GM12878 (cell line): ENCODE results near the gene CNTN4. TPM values are rescaled to one million over a fixed set of nuclear protein-coding genes. Genes with fewer than 3 reads are reported as not detected.

Source experiments
- BCL11A ChIP-seq: IDR thresholded peaks from 2 replicates; pipeline ENCODE4 v1.6.1; 2011; ENCODE audit warnings: low read depth, low read length
- BCL3 ChIP-seq: IDR thresholded peaks from 2 replicates; pipeline ENCODE4 v1.6.1; 2011; ENCODE audit warnings: borderline replicate concordance, low read depth, mild to moderate bottlenecking, moderate library complexity, low read length; ENCODE audit not compliant: insufficient read depth, poor library complexity, severe bottlenecking
- BRCA1 ChIP-seq: IDR thresholded peaks from 2 replicates; pipeline ENCODE4 v1.6.1; 2011; ENCODE audit warnings: low read depth, low read length, improper control_type of control experiment
- CEBPB ChIP-seq, 2 experiments: fragments of 150-350 bp in 1 of 2; IDR thresholded peaks; 2 replicates each; pipeline ENCODE4 v1.6.1; 2012 to 2014; ENCODE audit warnings: low read depth in 2 of 2, low read length in 2 of 2, borderline replicate concordance in 1 of 2, inconsistent platforms in 1 of 2
- DPF2 ChIP-seq: fragments of 450-650 bp; IDR thresholded peaks from 2 replicates; pipeline ENCODE4 v1.6.1; 2017; ENCODE audit warnings: mild to moderate bottlenecking
- EGR1 ChIP-seq, 2 experiments: IDR thresholded peaks; 1 replicate in 1 of 2; 2 replicates in 1 of 2; pipeline ENCODE4 v1.6.1; 2011 to 2012; ENCODE audit warnings: low read depth in 2 of 2, low read length in 2 of 2, borderline replicate concordance in 1 of 2, mild to moderate bottlenecking in 1 of 2, moderate library complexity in 1 of 2
- EP300 ChIP-seq, 2 experiments: fragments of 150-350 bp in 1 of 2; IDR thresholded peaks; 2 replicates each; pipeline ENCODE4 v1.6.1; 2011 to 2012; ENCODE audit warnings: low read depth in 2 of 2, low read length in 2 of 2, borderline replicate concordance in 1 of 2, improper control_type of control experiment in 1 of 2, inconsistent platforms in 1 of 2; ENCODE audit not compliant: control insufficient read depth in 1 of 2
- ESRRA ChIP-seq: IDR thresholded peaks from 2 replicates; pipeline ENCODE4 v1.6.1; 2012; ENCODE audit warnings: mild to moderate bottlenecking, low read length, improper control_type of control experiment
- FOXM1 ChIP-seq: IDR thresholded peaks from 2 replicates; pipeline ENCODE4 v1.6.1; 2012; ENCODE audit warnings: low read depth, mild to moderate bottlenecking, inconsistent platforms, low read length, moderate library complexity
- GATAD2B ChIP-seq: fragments of 450-650 bp; conservative IDR thresholded peaks from 2 replicates; pipeline ENCODE4 v1.6.1; 2017; ENCODE audit warnings: low read depth, mild to moderate bottlenecking, moderate library complexity
- MTA2 ChIP-seq: fragments of 450-650 bp; IDR thresholded peaks from 2 replicates; pipeline ENCODE4 v1.6.1; 2016; ENCODE audit warnings: low read depth, mild to moderate bottlenecking, moderate library complexity
- MXI1 ChIP-seq: fragments of 150-350 bp; IDR thresholded peaks from 2 replicates; pipeline ENCODE4 v1.6.1; 2011; ENCODE audit warnings: low read depth, mild to moderate bottlenecking, inconsistent platforms, low read length, improper control_type of control experiment
- MYB ChIP-seq: fragments of 150-350 bp; IDR thresholded peaks from 2 replicates; pipeline ENCODE4 v1.6.1; 2014; ENCODE audit warnings: mild to moderate bottlenecking, low read depth, low read length, borderline replicate concordance
- NR2F1 ChIP-seq: fragments of 450-650 bp; conservative IDR thresholded peaks from 2 replicates; pipeline ENCODE4 v1.6.1; 2017; ENCODE audit warnings: mild to moderate bottlenecking
- POLR2A ChIP-seq: IDR thresholded peaks from 2 replicates; pipeline ENCODE4 v1.6.1; 2011; ENCODE audit warnings: low read depth, mild to moderate bottlenecking, low read length
- POLR2AphosphoS5 ChIP-seq: IDR thresholded peaks from 2 replicates; pipeline ENCODE4 v1.6.1; 2011; ENCODE audit warnings: mild to moderate bottlenecking, low read length, inconsistent platforms
- RAD51 ChIP-seq: fragments of 450-650 bp; IDR thresholded peaks from 2 replicates; pipeline ENCODE4 v1.6.1; 2016; ENCODE audit warnings: moderate library complexity, mild to moderate bottlenecking, inconsistent platforms
- RBBP5 ChIP-seq: fragments of 200-600 bp; sonication (generic); conservative IDR thresholded peaks from 2 replicates; pipeline ENCODE4 v1.6.1; 2016
- SIX5 ChIP-seq: IDR thresholded peaks from 2 replicates; pipeline ENCODE4 v1.6.1; 2011; ENCODE audit warnings: mild to moderate bottlenecking, low read depth, low read length, moderate library complexity; ENCODE audit not compliant: severe bottlenecking
- SMAD5 ChIP-seq: IDR thresholded peaks from 2 replicates; pipeline ENCODE4 v1.6.1; 2016; ENCODE audit warnings: antibody characterized with exemption, low read depth
- SMARCA5 ChIP-seq: fragments of 450-650 bp; IDR thresholded peaks from 2 replicates; pipeline ENCODE4 v1.6.1; 2017; ENCODE audit warnings: mild to moderate bottlenecking
- SRF ChIP-seq, 2 experiments: IDR thresholded peaks; 2 replicates each; pipeline ENCODE4 v1.6.1; 2011; ENCODE audit warnings: low read depth in 2 of 2, low read length in 2 of 2, mild to moderate bottlenecking in 1 of 2, moderate library complexity in 1 of 2
- ZBTB33 ChIP-seq: fragments of 450-650 bp; IDR thresholded peaks from 2 replicates; pipeline ENCODE4 v1.6.1; 2017; ENCODE audit warnings: mild to moderate bottlenecking
- ZNF274 ChIP-seq: IDR thresholded peaks from one replicate; pipeline ENCODE4 v1.8.0; 2011; ENCODE audit not compliant: insufficient read length, insufficient read depth
- polyA plus RNA-seq, 11 experiments: library from polyadenylated mRNA; depleted of rRNA in 4 of 11; unstranded in 6 of 11; stranded (reverse) in 5 of 11; fragments of >200 nt; fragmentation: Nextera tagmentation in 4 of 11; fragmentation: Illumina TruSeq in 1 of 11; extraction: Ambion mirVana in 4 of 11; extraction: Trizol in 1 of 11; gene quantifications; 1 replicate in 1 of 11; 2 replicates in 10 of 11; pipeline versions ENCODE4 v1.2.1 to v1.2.3, GENCODE V29; 2011 to 2016; ENCODE audit warnings: inconsistent platforms in 2 of 11, missing spikeins in 2 of 11, low read depth in 1 of 11
- total RNA-seq, 4 experiments: library from RNA; depleted of rRNA in 3 of 4; stranded (reverse); fragments of >200 nt in 3 of 4; fragmentation: Illumina TruSeq in 1 of 4; extraction: Trizol in 1 of 4; gene quantifications; 2 replicates each; pipeline versions ENCODE4 v1.2.1 to v1.2.3, GENCODE V29; 2013 to 2021
- TF ChIP-seq, protein P1 (sequence below): fragments of 450-650 bp; IDR thresholded peaks from 2 replicates; pipeline ENCODE4 v1.6.1; 2017; ENCODE audit warnings: mild to moderate bottlenecking, moderate library complexity
- TF ChIP-seq, protein P2 (sequence below): IDR thresholded peaks from 2 replicates; pipeline ENCODE4 v1.6.1; 2011; ENCODE audit warnings: low read depth, mild to moderate bottlenecking, low read length, moderate library complexity, borderline replicate concordance; ENCODE audit errors: extremely low read depth

The CNTN4 gene
- total and polyA plus RNA-seq, 10 of the 15 experiments (the other 5 are each of a cell fraction or from before 2014, with no cell fraction given): 0.05 to 0.43 (median 0.15) TPM; not detected in 1

DNA sequence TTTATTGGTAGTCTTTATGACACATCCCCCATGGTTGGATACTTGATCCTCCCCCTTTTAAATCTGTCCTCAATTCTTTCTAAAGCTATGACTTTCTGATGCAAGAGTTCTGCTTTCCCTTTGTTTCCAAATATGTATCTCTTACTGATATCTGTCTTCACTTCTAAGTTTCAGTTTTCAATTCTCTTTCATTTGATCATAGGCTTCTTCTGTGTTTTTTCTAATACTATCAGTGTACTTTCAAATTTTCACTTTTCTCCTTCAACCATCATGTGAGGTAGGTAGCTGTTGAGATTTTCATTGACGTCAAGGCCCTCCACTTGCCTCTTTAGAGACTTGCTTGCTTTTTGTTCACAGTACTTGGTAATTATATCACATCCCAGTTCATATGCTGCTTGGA, 436.5 kb downstream of the CNTN4 start (continued):
- TF ChIP-seq EGR1 (IDR thresholded peaks at IDR 0.05; ENCODE audit: borderline replicate concordance in 1 of 2, low read depth in 2 of 2, low read length in 2 of 2) (no peak), MTA2 (peak; percentile 70), MYB (no peak), POLR2A (no peak), DPF2 (no peak; the same call in 1 of the 2 replicates), BRCA1 (no peak), RAD51 (no peak), ZBTB33 (no peak), BCL3 (no peak), POLR2AphosphoS5 (no peak), CEBPB (IDR thresholded peaks at IDR 0.05; ENCODE audit: borderline replicate concordance in 1 of 2, low read depth in 2 of 2, low read length in 2 of 2) (no peak; a peak in 1 of 4 replicates), SRF (IDR thresholded peaks at IDR 0.05; ENCODE audit: low read depth in 2 of 2, low read length in 2 of 2) (no peak), SMARCA5 (no peak), EP300 (IDR thresholded peaks at IDR 0.05; ENCODE audit: borderline replicate concordance in 1 of 2, control insufficient read depth in 1 of 2, low read depth in 2 of 2, low read length in 2 of 2) (peak; percentile 72 to 86; a peak in 2 of 4 replicates), FOXM1 (no peak), GATAD2B (no peak), SIX5 (no peak), NR2F1 (peak; percentile 11; the same call in 1 of the 2 replicates), SMAD5 (no peak), BCL11A (no peak), ESRRA (no peak), ZNF274 (no peak), MXI1 (0 out of 2 replicates have a peak, but pooled peaks have one; percentile 29), RBBP5 (no peak)
- TF ChIP-seq, protein P1, sequence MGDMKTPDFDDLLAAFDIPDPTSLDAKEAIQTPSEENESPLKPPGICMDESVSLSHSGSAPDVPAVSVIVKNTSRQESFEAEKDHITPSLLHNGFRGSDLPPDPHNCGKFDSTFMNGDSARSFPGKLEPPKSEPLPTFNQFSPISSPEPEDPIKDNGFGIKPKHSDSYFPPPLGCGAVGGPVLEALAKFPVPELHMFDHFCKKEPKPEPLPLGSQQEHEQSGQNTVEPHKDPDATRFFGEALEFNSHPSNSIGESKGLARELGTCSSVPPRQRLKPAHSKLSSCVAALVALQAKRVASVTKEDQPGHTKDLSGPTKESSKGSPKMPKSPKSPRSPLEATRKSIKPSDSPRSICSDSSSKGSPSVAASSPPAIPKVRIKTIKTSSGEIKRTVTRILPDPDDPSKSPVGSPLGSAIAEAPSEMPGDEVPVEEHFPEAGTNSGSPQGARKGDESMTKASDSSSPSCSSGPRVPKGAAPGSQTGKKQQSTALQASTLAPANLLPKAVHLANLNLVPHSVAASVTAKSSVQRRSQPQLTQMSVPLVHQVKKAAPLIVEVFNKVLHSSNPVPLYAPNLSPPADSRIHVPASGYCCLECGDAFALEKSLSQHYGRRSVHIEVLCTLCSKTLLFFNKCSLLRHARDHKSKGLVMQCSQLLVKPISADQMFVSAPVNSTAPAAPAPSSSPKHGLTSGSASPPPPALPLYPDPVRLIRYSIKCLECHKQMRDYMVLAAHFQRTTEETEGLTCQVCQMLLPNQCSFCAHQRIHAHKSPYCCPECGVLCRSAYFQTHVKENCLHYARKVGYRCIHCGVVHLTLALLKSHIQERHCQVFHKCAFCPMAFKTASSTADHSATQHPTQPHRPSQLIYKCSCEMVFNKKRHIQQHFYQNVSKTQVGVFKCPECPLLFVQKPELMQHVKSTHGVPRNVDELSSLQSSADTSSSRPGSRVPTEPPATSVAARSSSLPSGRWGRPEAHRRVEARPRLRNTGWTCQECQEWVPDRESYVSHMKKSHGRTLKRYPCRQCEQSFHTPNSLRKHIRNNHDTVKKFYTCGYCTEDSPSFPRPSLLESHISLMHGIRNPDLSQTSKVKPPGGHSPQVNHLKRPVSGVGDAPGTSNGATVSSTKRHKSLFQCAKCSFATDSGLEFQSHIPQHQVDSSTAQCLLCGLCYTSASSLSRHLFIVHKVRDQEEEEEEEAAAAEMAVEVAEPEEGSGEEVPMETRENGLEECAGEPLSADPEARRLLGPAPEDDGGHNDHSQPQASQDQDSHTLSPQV: no peak
- TF ChIP-seq, protein P2, sequence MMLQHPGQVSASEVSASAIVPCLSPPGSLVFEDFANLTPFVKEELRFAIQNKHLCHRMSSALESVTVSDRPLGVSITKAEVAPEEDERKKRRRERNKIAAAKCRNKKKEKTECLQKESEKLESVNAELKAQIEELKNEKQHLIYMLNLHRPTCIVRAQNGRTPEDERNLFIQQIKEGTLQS: no peak
